PC-3 (cell line): Measurements from ENCODE around the gene MRRF.

Source experiments
- CTCF ChIP-seq: fragments of 300-600 bp; sonication (generic); conservative IDR thresholded peaks from 2 replicates; pipeline ENCODE4 v1.5.1; 2017; ENCODE audit warnings: antibody characterized with exemption, low read depth, mild to moderate bottlenecking, low read length
- EZH2 ChIP-seq: fragments of 300-600 bp; sonication (generic); IDR thresholded peaks from one replicate; pipeline ENCODE4 v1.6.1; 2017; ENCODE audit warnings: antibody characterized with exemption, mild to moderate bottlenecking, low read length; ENCODE audit not compliant: unreplicated experiment

DNA sequence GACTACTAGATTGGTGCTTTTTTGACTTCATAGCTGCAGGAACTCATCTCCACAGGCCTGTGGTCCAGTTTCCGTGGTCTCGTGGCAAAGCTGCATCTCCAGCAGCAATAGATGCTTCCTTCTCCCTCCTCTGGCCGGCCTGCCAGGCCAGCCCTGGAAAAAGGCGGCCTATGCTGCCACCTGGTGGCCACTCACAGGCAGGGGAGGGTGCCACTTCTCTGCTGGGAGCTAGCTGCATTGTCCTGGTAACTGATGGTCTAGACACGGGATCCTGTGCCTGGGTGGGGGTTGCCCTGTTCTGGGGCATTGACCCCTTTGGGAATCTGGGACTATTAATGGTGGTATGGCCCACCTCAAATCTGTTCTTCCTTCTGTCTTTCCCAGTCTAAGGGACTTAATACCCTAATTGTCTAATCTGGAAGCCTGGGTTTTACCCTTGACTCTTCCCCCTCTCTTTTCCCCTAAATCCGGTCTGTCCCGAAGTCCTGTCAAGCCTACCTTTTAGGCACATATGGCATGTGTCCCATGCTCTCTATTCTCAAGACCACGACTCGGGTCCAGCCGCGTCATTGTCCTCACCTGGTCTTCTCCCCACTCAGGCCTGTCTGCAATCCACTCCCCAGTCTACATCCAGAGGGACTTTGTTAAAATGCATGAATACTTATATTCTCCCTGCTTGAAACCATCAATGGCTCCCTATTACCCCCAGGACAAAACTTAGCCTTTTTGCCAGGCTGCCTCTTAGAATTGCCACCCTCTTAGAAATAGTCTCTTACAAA lies 86.1 kb downstream of the MRRF start:
- TF ChIP-seq CTCF (peak; percentile 86), EZH2 (no peak)
